GM10847 (cell line): ENCODE results near the gene S100A2.

Source experiments
- POLR2A ChIP-seq: IDR thresholded peaks from 2 replicates; pipeline ENCODE4 v1.6.1; 2011; ENCODE audit not compliant: insufficient read length; ENCODE audit errors: extremely low read depth

Gene S100A2

DNA sequence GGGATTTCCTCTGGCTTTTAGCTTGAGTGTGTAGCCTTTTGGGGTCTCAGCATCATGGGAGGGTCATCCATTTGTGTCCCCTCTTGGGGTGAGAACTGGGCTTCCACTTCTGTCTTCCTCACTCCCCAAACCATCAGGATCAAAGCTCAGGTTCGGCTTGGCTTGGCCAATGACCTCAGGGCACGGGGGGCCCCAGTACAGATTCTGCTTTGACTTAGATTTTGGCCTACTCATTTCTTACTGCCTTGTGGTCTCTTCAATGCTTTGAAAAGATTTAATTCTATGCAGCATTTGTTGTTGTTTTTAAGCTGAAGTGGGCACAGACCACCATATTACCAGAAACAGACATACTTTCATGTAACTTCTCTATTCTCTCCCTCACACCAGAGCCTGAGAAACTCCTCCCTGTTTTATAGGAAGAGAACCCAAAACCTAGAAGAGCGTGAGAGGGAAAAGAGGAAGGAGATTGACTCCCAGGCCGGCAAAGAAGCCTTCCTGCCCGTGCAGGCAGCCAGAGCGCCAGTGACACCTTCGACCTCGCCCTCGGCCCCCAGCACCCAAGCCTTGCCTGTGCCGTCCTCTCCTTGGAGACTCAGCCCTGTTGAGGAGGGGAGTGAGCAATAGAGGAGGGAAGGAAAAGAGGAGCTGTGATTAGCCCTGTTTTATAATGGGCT lies 14.7 kb downstream of the S100A2 start:
- TF ChIP-seq POLR2A = no peak

DNA sequence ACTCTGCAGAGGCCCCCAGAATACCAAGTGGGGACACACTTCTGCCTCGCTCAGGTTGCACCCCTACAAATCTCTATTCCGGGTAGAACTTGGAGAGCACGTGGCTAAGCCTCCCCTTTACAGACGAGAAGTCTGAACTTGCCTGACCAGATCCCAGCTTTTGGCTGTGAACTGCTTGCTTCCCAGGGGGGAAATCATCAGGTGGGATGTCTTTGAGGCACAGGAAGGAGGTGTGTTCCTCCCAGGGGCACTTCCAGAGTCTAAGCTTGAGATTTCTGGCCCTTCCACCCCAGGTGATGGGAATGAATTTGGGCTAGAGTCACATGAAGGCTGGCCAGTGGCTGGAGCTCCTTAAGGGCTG lies 15.3 kb downstream of the S100A2 start:
- TF ChIP-seq POLR2A = no peak

DNA sequence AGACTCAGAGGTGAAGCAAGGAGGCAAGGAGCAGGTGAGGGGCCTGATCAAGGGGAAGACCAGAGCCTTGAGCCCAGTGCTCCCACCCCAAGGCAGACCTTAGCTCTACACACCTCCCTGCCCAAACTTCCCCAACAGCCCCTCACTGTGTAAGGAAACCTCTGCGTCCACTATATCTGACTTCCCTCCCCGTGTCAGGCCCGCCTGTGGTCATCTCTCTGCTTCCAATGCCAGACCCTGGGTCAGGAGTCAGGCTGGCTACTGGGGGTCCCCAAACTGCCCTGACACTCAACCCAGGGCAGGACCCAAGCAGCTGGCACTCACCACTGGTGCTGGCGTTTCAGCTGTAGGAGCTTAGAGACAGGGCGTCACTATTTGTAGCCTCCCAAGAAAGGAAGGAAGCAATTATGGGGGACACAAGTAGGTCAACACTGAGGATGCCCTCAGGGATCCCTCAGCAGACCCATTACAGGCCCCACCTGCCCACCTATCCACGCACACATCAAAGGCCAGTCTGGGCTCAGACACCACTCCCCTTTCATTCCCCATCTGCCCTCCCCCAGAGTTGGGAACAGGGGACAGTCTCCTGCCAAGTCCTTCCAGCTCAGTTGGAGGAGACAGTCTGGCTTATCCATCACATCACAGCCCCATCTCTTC lies 15.8 kb downstream of the S100A2 start:
- no peak for TF ChIP-seq POLR2A

DNA sequence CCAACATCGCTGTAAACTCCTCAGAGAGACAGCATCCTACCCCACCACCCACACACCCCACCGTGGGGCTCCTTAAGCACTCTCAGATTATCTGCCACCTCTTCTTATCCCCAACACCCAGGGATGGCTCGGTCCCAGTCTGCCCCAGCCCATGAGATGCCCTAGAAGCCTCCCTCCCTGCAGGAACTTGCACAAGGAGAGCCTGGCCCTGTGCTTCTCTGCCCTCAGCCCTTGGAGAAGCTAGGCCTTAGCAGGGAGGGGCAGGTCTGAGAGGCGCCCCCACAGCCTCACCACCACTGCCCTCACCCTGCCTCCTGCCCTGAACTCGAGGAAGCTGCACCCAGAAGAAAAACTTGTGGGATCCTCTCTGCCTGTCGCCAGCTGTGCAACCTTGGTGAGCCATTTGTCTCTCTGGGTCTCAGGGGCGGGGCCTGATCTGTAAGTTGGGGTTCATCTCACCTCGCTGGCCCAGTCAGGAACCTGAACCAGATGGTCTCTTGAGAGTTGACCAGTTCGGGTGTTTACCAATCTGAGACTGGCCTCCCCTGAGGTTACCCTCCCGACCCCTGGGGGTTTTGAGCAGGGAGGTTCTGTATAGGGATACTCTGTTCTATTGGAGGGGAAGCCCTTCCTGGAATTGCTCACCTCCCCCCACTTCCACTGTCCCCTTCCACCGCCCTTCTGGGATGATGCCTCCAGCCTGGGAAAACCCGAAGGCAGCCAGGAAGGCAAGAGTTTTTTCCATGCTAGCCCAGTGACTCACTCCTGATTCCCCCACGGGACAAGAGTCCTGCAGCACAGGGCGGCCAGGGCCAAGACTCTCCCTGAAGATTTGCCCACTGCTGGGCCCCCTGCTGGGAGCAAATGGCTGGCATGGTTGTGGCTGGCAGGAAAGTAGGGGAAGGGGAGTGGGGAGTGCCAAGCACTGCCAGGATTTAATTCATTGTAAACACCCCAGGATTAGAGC lies 16.6 kb downstream of the S100A2 start, which contains the start of gene S100A3:
TSS of gene S100A3 (minus strand) at position 537 of the 967 bp plus-strand sequence. CDS start 773 bp downstream, outside the sequence.
- no peak for TF ChIP-seq POLR2A

DNA sequence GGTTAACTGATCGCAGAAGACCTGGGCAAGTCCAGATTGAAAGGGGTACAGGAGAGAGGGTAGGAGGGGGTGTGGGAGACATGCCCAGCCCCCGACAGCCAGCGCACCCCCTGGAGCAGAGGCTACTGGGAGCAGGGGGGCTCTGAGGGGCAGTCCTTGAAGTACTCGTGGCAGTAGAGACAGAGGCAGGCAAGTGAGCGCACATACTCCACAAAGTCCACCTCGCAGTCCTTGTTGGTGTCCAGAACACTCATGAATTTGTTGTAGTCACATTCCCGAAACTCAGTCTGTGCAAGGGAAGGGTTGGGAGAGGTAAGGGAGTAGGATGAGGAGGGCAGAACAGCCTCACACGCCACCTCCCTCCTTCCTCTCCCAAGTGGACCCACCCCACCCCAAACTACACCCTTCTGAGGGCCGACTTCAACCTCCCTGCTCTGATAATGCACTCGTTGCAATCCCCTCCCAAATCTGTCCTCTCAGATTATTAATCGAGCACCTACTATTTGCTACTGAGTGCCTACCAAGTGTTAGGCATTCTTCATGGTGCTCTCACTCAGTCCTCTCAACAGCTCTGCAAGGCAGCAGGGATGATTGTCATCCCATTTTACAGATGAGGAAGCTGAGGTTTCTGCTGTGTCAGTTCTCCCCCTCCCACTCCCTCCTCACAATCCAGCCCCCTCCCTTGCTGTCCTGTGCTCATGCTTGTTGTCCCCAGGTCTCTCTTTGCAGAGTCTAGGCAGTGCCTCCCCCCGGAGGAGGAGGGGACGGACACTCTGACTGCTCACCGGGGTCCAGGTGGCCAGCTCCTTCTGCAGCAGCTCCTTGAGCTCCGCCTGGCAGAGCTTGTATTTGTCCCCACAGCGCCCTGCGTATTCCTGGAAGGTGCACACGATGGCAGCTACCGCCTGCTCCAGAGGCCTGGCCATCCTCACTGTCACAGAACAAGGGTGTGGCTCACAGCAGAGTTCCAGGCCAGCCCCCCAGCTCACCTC lies 17.8 kb downstream of the S100A2 start:
- TF ChIP-seq POLR2A = no peak

DNA sequence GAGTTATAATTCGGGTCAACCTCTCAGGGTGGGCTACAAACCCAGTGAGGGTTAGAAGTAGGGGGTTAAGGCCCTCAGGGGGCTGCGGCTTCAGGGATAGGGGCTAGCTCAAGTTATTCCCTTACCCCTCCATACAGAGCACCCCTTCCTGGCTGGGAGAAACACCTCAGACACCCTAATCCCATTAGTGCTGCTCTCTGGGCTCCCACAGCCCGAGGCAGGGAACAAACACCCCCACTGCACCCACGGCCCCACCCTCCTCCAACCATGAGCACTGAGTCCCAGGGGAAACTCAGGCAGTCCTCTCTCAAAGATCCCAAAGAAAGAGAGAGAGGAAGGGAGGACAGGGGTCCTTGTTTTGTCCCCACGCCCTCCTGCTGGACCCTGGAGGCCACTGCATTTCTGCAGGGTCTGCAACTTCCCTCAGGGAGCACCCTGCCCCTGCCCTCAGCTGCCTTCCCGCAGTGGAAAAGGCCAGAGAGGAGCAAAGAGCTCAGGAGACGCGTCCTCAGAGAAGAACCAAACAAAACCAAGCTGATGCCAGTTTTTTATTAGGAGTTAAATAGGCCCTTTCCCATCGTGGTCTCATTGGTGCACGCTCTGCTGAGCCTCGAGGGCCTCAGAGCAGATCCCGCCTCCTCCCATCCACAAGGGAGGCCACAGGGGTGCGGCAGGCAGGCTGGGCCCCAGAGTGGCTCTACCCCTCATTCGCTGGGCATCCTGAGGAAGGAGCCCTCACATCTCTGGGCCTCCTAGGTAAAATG lies 18.7 kb downstream of the S100A2 start:
- TF ChIP-seq POLR2A = no peak

DNA sequence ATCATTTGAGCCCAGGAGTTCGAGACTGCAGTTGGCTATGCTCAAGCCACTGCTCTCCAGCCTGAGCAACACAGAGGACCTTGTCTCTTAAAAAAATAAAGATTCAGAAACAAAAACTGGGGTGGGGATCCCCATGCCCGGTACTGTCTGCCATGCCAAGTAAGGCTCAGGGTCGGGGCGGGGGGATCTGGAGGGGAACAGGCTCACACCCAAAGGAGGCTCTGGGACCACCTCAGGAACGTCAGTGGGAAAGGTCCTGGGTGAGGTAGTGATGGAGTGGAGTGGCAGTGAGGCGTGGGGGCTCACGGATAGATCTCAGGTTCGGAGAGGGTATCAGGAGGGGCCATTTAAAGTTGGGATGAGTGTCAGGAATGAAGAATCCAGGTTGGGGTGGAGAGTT lies 19.3 kb downstream of the S100A2 start:
- TF ChIP-seq POLR2A = no peak

DNA sequence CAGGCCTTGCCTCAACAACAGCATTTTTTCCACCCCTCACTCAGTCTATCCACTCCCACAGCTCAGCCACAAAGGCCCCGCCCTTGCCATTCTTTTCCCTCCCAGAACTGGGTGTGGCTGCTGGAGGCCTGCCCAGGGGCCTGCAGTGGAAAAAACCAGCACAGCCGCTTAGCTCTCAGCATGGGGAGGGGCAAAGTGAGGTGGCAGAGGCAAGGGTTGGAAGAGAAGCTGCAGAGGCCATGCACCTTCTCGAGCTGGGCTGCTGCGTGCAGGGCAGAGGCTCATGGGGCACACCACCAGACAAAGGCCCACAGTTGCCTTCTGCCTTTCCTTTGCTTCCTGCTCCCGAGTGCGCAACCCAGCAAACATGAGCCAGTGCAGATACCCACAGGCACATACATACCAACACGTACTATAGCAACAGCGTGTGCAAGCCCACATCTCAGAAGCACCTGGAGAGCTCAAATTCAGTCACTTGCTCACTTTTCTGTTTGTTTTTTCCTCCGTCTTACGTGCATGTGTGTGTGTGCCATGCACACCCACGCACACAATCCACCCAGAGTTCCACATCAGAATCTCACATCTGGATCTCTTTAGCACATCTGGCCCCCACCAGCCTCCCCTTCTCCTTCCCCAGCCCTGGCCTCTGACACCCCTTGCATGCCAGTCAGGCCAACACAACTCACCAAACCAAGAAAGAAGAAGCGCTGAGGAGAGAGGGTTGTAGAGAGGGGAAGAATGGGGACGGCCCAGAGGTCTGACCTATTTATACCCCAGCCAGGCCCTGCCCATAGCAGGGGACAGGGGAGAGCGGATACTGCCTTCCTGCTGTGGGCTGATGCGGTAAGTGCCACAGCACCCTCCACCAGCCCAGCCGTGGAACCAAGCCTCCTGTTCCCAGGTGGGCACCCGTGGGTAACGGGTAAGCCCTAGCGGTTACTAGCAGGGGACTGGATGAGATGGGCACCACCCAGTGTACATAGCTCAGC lies 20.3 kb downstream of the S100A2 start, which contains the start of gene S100A4:
TSS of gene S100A4 (minus strand) at position 740 of the 989 bp plus-strand sequence. CDS start 1,012 bp downstream, outside the sequence.
- no peak for TF ChIP-seq POLR2A

DNA sequence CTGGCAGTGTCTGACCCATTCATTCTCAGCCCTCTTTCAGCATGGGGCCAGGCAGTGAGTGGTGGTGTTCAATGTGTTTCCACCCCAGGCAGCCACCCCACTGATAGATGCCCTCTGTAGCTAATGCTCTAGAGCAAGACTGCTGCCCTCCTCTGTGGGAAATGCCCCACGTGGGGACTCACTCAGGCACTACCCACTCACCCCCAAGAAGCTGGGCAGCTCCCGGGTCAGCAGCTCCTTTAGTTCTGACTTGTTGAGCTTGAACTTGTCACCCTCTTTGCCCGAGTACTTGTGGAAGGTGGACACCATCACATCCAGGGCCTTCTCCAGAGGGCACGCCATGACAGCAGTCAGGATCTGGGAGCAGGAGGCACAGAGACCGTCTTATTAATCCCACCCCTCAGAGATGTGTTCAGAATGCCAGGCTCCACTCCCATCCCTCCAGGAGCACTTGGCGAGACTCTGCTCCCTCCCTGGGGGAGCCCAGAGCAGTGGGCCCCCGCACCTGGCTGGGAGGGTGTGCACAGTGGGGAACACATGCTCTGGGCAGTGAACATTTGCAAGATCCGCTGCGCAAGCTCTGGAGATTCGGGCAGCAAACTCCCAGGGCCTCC lies 21.1 kb downstream of the S100A2 start:
- TF ChIP-seq POLR2A = no peak

DNA sequence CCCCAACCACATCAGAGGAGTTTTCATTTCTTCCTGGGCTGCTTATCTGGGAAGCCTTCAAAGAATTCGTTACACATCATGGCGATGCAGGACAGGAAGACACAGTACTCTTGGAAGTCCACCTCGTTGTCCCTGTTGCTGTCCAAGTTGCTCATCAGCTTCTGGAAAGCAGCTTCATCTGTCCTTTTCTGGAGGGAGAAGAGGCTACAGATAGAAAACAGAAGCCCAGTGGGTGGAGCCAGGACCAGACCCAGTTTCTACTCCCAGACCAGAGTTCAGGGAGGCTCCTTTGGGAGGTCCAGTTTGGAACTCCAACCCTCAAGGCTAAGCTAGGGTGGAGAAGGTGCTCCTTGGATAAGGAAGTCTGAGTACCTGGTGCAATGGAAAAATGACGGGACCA lies 21.9 kb downstream of the S100A2 start:
- no peak for TF ChIP-seq POLR2A

DNA sequence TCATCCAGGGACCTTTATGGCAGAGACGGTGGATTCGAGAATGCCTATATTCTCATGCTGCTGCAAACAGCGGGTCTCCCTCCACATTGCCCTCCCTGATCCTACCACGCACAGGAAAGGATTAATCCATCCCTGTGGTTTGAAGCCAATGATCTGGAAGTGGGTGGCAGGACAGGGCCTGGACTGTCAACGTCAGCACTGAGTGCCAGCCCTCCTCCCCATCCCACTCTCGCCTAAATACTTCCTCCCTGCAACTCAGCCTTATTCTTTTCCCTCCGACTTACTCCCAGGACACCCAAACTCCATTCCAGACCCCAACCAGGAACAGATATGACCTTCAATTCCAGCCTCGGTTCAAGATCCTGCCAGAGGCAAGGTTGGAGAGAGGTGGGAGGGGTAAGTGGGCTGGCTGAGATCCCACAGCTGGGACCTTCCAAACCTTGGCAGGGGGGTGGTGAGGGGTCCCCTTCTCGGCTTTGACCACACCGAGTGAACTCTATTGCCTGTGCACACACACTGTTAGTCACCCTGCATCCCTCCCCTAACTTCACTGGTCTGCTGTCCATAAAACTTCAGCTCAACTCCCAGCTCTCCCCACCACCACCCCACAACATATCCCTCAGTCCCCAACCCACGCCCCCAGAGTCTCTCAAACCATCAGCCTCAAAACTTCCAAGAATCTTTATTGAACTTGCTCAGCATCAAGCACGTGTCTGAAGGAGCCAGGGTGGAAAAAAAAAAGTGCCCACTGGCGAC lies 22.5 kb downstream of the S100A2 start:
- TF ChIP-seq POLR2A = no peak
